A549 treated with AZD9567 at 1 μM for 4 hours (cell line): ENCODE measurements around the gene PRMT5. TPM values are rescaled to one million over a fixed set of nuclear protein-coding genes. Genes with fewer than 3 reads are reported as not detected.

ENCODE experiments used
- total RNA-seq: library from RNA; stranded (reverse); fragments of 200-300 nt; extraction: Qiagen RNA extraction; gene quantifications from 5 replicates; pipeline ENCODE4 v1.2.3, GENCODE V29; 2022; ENCODE audit not compliant: insufficient read depth

Gene PRMT5
- total RNA-seq: 97.5 to 108 TPM (median 103 TPM) in 5 replicates

DNA sequence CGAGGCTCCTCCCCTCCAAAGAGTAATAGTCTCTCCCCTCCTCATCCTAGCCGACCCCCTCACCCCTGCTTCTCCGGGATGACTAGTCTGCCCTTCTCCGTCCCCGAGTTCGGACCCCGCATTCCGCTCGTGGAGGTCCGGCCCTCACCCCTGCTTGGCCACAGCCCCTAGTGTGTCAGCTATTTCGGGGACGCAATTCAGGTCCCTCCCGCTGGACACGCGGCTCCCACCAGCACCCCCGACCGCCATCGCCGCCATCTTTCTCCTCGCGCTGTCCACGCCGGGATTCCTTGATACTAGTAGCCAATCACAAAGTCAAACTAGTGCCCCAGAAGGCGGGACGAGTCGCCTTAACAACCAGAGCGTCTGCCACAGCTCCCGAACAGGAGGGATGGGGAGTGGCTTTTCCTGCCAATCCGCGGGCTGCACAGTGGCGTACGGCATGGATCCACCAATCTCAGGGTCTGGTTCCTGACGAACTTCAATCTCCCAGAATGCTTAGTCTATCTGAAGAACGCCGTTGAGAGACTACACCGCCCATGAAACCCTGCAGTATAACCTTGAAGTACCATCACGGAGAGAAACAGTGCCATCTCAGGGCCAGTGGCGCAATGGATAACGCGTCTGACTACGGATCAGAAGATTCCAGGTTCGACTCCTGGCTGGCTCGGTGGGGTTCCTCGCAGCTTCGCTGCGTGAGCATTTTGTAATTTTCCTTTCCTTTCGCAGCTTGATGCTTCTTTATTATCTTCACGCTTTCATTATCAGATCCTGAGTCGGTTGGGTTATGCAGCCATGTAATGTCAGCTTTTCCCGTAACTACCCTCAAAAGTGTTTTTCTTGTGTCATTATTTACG lies at the start of gene PRMT5:
PRMT5 (minus strand) TSS at position 273 of the 857 bp plus-strand sequence; CDS start at position 258, 15 bp downstream.

GRCh38 chr14:22918804-22919600 lies 10.2 kb downstream of the PRMT5 start, which contains the start of gene RBM23:
Gene RBM23 (minus strand): TSS chr14:22919149.

DNA sequence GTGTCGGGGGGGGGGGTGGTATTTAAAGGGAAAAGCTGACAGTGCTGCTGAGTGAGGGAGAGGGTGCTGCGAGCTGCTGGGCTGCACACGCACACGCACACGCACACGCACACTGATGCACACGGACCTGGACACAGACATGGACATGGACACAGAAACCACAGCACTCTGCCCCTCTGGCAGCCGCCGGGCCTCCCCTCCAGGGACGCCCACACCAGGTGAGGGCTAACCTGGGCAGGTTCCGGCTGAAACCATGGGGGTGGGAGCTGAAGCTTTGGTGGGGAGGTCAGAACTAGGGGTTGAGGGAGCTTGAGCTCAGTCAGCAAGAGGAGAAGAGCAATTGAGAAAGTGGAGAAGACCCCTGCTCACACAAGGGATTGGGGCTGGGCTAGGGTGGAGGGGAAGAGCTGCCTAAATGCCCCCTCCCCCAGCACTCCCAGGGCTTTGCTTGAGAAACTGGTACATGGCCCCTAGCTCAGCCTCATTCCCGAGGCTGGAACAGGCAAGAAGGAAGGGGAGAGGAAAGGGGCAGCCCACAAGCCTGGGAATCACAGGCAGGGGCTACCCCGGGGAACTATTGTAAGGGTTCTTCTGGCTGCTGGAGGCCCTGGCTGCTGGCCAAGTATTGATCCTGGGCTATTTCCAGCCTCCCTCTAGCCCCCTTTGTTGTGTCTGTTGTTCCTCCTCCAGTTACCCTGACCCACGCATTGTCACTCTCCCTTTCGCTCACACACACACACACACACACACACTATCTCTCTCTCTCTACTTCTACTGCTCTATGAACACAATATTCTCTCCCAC lies 45.8 kb downstream of the PRMT5 start, which contains the start of gene REM2:
REM2 (plus strand) TSS at position 50 of the 804 bp plus-strand sequence; CDS start at position 116, 66 bp downstream.

DNA sequence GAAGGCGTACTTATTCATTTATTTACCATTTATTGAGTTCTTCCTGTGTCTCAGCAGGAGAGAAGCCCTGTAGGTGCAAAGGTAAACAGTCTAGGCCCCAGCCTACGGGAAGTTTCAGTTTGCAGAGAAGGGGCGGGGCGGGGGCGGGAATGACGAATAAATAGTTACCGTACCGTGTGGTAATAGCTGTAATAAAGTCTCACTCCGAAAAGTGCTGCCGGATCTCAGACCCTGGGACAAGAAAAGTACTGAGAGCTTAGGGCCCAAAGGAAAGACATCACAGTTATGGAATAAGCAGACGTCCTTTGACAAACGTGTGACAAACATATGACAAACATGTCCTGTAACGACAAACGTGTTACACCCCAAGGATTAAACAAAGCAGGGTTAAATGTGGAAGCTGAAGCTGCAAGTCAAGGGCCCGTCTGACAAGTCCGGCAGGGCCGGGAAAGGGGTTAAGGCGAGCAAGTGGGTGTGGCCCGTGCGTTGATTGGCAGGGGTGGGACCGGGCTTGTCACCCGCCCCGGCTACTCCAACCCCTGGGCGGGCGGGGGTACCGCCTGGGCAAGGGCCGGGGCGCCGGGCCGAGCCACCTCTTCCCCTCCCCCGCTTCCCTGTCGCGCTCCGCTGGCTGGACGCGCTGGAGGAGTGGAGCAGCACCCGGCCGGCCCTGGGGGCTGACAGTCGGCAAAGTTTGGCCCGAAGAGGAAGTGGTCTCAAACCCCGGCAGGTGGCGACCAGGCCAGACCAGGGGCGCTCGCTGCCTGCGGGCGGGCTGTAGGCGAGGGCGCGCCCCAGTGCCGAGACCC lies 57.7 kb downstream of the PRMT5 start, which contains the start of gene LRP10:
LRP10 (plus strand) TSS at position 517 of the 809 bp plus-strand sequence. CDS start 564 bp downstream, outside the sequence.

Other genes with a start within 250 kb of the PRMT5 start
- 154 to 171 TPM (median 163 TPM) in 5 replicates for gene OXA1L, start 162.7 kb downstream of the PRMT5 start, total RNA-seq
- 14.2 to 22.2 TPM (median 16.1 TPM) in 5 replicates for gene SLC7A7, start 113.9 kb downstream of the PRMT5 start, total RNA-seq
- gene MRPL52, start 99.5 kb downstream of the PRMT5 start, total RNA-seq: 147 to 222 TPM (median 208 TPM) in 5 replicates
- gene MMP14, start 92.8 kb downstream of the PRMT5 start, total RNA-seq: 0.51 to 0.87 TPM (median 0.69 TPM) in 5 replicates
- gene LRP10, start 57.6 kb downstream of the PRMT5 start, total RNA-seq: 71.5 to 77.3 TPM (median 74.0 TPM) in 5 replicates
- gene REM2, start 46.2 kb downstream of the PRMT5 start, total RNA-seq: 0.17 to 0.37 TPM (median 0.29 TPM) in 4 of 5 replicates, not detected in the other
- gene RBM23, start 10.2 kb downstream of the PRMT5 start, total RNA-seq: 53.8 to 65.0 TPM (median 56.4 TPM) in 5 replicates
- gene HAUS4, start 27.7 kb upstream of the PRMT5 start, total RNA-seq: 32.8 to 41.1 TPM (median 35.9 TPM) in 5 replicates
- gene AJUBA, start 53.2 kb upstream of the PRMT5 start, total RNA-seq: 28.6 to 36.0 TPM (median 32.8 TPM) in 5 replicates
- 2.6 to 4.9 TPM (median 3.2 TPM) in 5 replicates for gene C14orf93, start 80.8 kb upstream of the PRMT5 start, total RNA-seq
- 245 to 331 TPM (median 307 TPM) in 5 replicates for gene PSMB5, start 105.5 kb upstream of the PRMT5 start, total RNA-seq
- gene PSMB11, start 112.8 kb upstream of the PRMT5 start, total RNA-seq: not detected in 5 replicates
- 3.1 to 5.1 TPM (median 5.0 TPM) in 5 replicates for gene CDH24, start 128.1 kb upstream of the PRMT5 start, total RNA-seq
- gene ACIN1, start 165.8 kb upstream of the PRMT5 start, total RNA-seq: 94.3 to 100 TPM (median 97.3 TPM) in 5 replicates
- gene C14orf119, start 166.1 kb upstream of the PRMT5 start, total RNA-seq: 82.9 to 104 TPM (median 100 TPM) in 5 replicates
- gene CIROP, start 175.6 kb upstream of the PRMT5 start, total RNA-seq: not detected in 5 replicates
- 0.05 TPM in 1 of 5 replicates, not detected in the others for gene CEBPE, start 189.9 kb upstream of the PRMT5 start, total RNA-seq